K562 (cell line): ENCODE data around the gene ZNF750. TPM values are rescaled to one million over a fixed set of nuclear protein-coding genes. Genes with fewer than 3 reads are reported as not detected.

Experiments used
- ATAC-seq: fragments of 200-7000 bp; cut with Tn5 transposase; 3 replicates; pipeline ENCODE4 v1.9.1; 2020; ENCODE audit warnings: moderate library complexity
- BruUV-seq: library from RNA; stranded (reverse); fragments of 400-500 nt; replicated peaks from 2 replicates; lab custom pipeline; 2021; lab: Mats Ljungman, UMichigan
- CTCF ChIA-PET: fragments of 300-600 bp; formaldehyde crosslinking; extraction: SDS; loops from one replicate; lab custom pipeline; 2021; ENCODE audit warnings: low intra/inter-chr PET ratio; lab: Yijun Ruan, JAX
- POLR2A ChIA-PET: fragments of 300-600, 350-650 bp; sonication (Branson Sonifier 250); formaldehyde crosslinking; extraction: SDS; loops from one replicate; lab custom pipeline; 2021; ENCODE audit warnings: antibody characterized with exemption, inconsistent platforms; lab: Yijun Ruan, JAX
- DNase-seq, 4 experiments: peaks; one replicate each; pipeline versions ENCODE4 v3.0.0 to v3.0.0-alpha.2; 2011 to 2018; ENCODE audit warnings: low spot score in 3 of 4, mixed read lengths in 3 of 4; ENCODE audit errors: extremely low read depth in 1 of 4
- FAIRE-seq: peaks from 2 replicates; lab custom pipeline; 2011; peaks lifted over from hg19 to GRCh38; lab: Jason Lieb, UNC
- H2AFZ ChIP-seq: 2 replicates; pipeline ENCODE4 v1.6.0; 2011; ENCODE audit warnings: low read depth, low read length, control low read depth, inconsistent platforms
- H3K27ac ChIP-seq: fragments of 200-600 bp; 3 replicates; pipeline ENCODE4 v1.8.0; 2011; ENCODE audit warnings: low read depth, mild to moderate bottlenecking, control low read depth, inconsistent platforms, low read length, moderate library complexity, mixed read lengths; ENCODE audit errors: extremely low read depth
- H3K27me3 ChIP-seq, 2 experiments: fragments of 300-600 bp in 1 of 2; 2 replicates in 1 of 2; 3 replicates in 1 of 2; pipeline versions ENCODE4 v1.6.0 to v1.8.0; 2011; ENCODE audit warnings: inconsistent platforms in 2 of 2, low read length in 2 of 2, mild to moderate bottlenecking in 1 of 2, mixed read lengths in 1 of 2, moderate library complexity in 1 of 2; ENCODE audit not compliant: control insufficient read depth in 2 of 2, insufficient read depth in 2 of 2
- H3K36me3 ChIP-seq: fragments of 300-600 bp; 3 replicates; pipeline ENCODE4 v1.8.0; 2011; ENCODE audit warnings: mild to moderate bottlenecking, low read length, inconsistent platforms; ENCODE audit not compliant: control insufficient read depth, insufficient read depth
- H3K4me1 ChIP-seq, 2 experiments: fragments of 200-600 bp in 1 of 2; replicated peaks in 1 of 2; 2 replicates in 1 of 2; 3 replicates in 1 of 2; pipeline versions ENCODE4 v1.5.1 to v1.8.0; 2011; ENCODE audit warnings: inconsistent platforms in 2 of 2, low read length in 2 of 2, mild to moderate bottlenecking in 1 of 2, mixed read lengths in 1 of 2, moderate library complexity in 1 of 2; ENCODE audit not compliant: control insufficient read depth in 2 of 2, insufficient read depth in 2 of 2
- H3K4me2 ChIP-seq: 2 replicates; pipeline ENCODE4 v1.6.1; 2011; ENCODE audit warnings: low read length, control low read depth, inconsistent platforms, mixed read lengths; ENCODE audit not compliant: insufficient read depth
- H3K4me3 ChIP-seq: fragments of 200-600 bp; sonication (generic), shearing (Covaris generic); 2 replicates; pipeline ENCODE4 v1.5.1; 2016; ENCODE audit warnings: control low read depth, inconsistent platforms
- H3K79me2 ChIP-seq: fragments of 200-600 bp; 3 replicates; pipeline ENCODE4 v1.8.0; 2011; ENCODE audit warnings: low read length, inconsistent platforms; ENCODE audit not compliant: control insufficient read depth, insufficient read depth
- H3K9ac ChIP-seq, 2 experiments: 2 replicates each; pipeline versions ENCODE4 v1.6.0 to v1.6.1; 2011; ENCODE audit warnings: low read depth in 2 of 2, low read length in 2 of 2, control low read depth in 1 of 2, inconsistent platforms in 1 of 2, mild to moderate bottlenecking in 1 of 2, mixed read lengths in 1 of 2; ENCODE audit not compliant: insufficient read depth in 1 of 2
- H3K9me1 ChIP-seq: one replicate; pipeline ENCODE4 v1.6.0; 2011; ENCODE audit warnings: inconsistent platforms, mild to moderate bottlenecking, low read length, moderate library complexity; ENCODE audit not compliant: control insufficient read depth, insufficient read depth
- H3K9me3 ChIP-seq: replicated peaks from 2 replicates; pipeline ENCODE4 v1.5.1; 2011; ENCODE audit warnings: low read depth, low read length, inconsistent platforms; ENCODE audit not compliant: control insufficient read depth, insufficient read depth
- H4K20me1 ChIP-seq: replicated peaks from 2 replicates; pipeline ENCODE4 v1.6.1; 2011; ENCODE audit warnings: low read length, inconsistent platforms, mixed read lengths; ENCODE audit not compliant: control insufficient read depth, insufficient read depth
- ATF7 ChIP-seq: fragments of 450-650 bp; IDR thresholded peaks from 2 replicates; pipeline ENCODE4 v1.7.1; 2014; ENCODE audit warnings: mild to moderate bottlenecking, moderate library complexity
- BDP1 ChIP-seq: IDR thresholded peaks from 3 replicates; pipeline ENCODE4 v1.6.1; 2011; ENCODE audit not compliant: insufficient read length, insufficient read depth
- CGGBP1 ChIP-seq: fragments of 250-450 bp; sonication (Bioruptor Pico); IDR thresholded peaks from 2 replicates; pipeline ENCODE4 v1.9.0; 2021; ENCODE audit warnings: mild to moderate bottlenecking
- CREB1 ChIP-seq, 2 experiments: sonication (generic) in 1 of 2; formaldehyde crosslinking in 1 of 2; IDR thresholded peaks; 2 replicates each; pipeline versions ENCODE4 v1.6.1 to v1.8.0; 2012 to 2022; ENCODE audit warnings: inconsistent platforms in 1 of 2, mild to moderate bottlenecking in 1 of 2, missing genetic modification reagents in 1 of 2, moderate library complexity in 1 of 2
- FOXP1 ChIP-seq: sonication (generic); formaldehyde crosslinking; IDR thresholded peaks from 2 replicates; pipeline ENCODE4 v1.8.0; 2022; ENCODE audit warnings: mild to moderate bottlenecking, missing genetic modification reagents
- HNRNPK ChIP-seq: fragments of 200-400 bp; formaldehyde crosslinking; IDR thresholded peaks from one replicate; pipeline ENCODE4 v1.6.1; 2018; ENCODE audit warnings: mild to moderate bottlenecking, low read depth, low read length; ENCODE audit not compliant: poor library complexity, severe bottlenecking
- MCM7 ChIP-seq, 2 experiments: fragments of 450-650 bp; IDR thresholded peaks; 2 replicates each; pipeline ENCODE4 v1.6.1; 2016 to 2018
- RFX7 ChIP-seq: fragments of 250-450 bp; sonication (Bioruptor Pico); IDR thresholded peaks from 2 replicates; pipeline ENCODE4 v1.5.1; 2021; ENCODE audit warnings: mild to moderate bottlenecking
- SNAPC5 ChIP-seq: fragments of 250-450 bp; sonication (Bioruptor Pico); IDR thresholded peaks from 2 replicates; pipeline ENCODE4 v1.8.0; 2021; ENCODE audit warnings: moderate library complexity, mild to moderate bottlenecking, inconsistent platforms
- SOX6 ChIP-seq: fragments of 450-650 bp; IDR thresholded peaks from 2 replicates; pipeline ENCODE4 v1.6.1; 2014; ENCODE audit warnings: mild to moderate bottlenecking
- TCFL5 ChIP-seq: fragments of 250-450 bp; sonication (Bioruptor Pico); conservative IDR thresholded peaks from 2 replicates; pipeline ENCODE4 v1.6.1; 2021; ENCODE audit warnings: mild to moderate bottlenecking, moderate library complexity, matching md5 sums
- ZBTB49 ChIP-seq: sonication (generic); formaldehyde crosslinking; IDR thresholded peaks from 2 replicates; pipeline ENCODE4 v1.8.0; 2022; ENCODE audit warnings: missing genetic modification reagents, mild to moderate bottlenecking, borderline replicate concordance
- ZNF24 ChIP-seq: fragments of 450-650 bp; IDR thresholded peaks from 2 replicates; pipeline ENCODE4 v1.6.1; 2016
- ZNF75A ChIP-seq: fragments of 450-650 bp; formaldehyde crosslinking; IDR thresholded peaks from 2 replicates; pipeline ENCODE4 v1.4.0; 2020; ENCODE audit warnings: mild to moderate bottlenecking
- ZSCAN29 ChIP-seq: fragments of 450-650 bp; IDR thresholded peaks from 2 replicates; pipeline ENCODE4 v1.6.1; 2017
- WGBS: fragments of 100-300 bp; shearing (Covaris generic); methylation state at CpG from one replicate; pipeline ENCODE4 v1.1.6; 2016; ENCODE audit warnings: low coverage, mixed read lengths; ENCODE audit not compliant: insufficient coverage; ENCODE audit errors: missing lambda C conversion rate; 5-methylcytosine and 5-hydroxymethylcytosine counted together
- in situ Hi-C: fragments of 300-500 bp; cut with MboI; formaldehyde crosslinking; loops from 4 replicates; pipeline ENCODE4 v1.15.0; 2018; ENCODE audit warnings: inconsistent platforms, mixed read lengths
- intact Hi-C: fragments of 100-400 bp; cut with micrococcal nuclease; formaldehyde crosslinking; loops from 2 replicates; pipeline ENCODE4 v1.14.2; 2022
- polyA plus RNA-seq, 8 experiments: library from polyadenylated mRNA; depleted of rRNA in 4 of 8; stranded (reverse) in 5 of 8; unstranded in 3 of 8; fragments of >200 nt; fragmentation: Nextera tagmentation in 2 of 8; fragmentation: Illumina TruSeq in 1 of 8; extraction: Ambion mirVana in 2 of 8; extraction: Trizol in 1 of 8; gene quantifications; 2 replicates each; pipeline versions ENCODE4 v1.2.1 to v1.2.3, GENCODE V29; 2011 to 2014; ENCODE audit warnings: inconsistent platforms in 1 of 8, missing spikeins in 1 of 8
- total RNA-seq, 7 experiments: library from RNA; depleted of rRNA in 6 of 7; stranded (reverse); fragments of >200 nt in 6 of 7; fragmentation: Illumina TruSeq in 2 of 7; extraction: Trizol in 2 of 7; gene quantifications; 2 replicates each; pipeline versions ENCODE4 v1.2.1 to v1.2.3, GENCODE V29; 2011 to 2021; ENCODE audit warnings: low replicate concordance in 1 of 7
- TF ChIP-seq, protein P1 (sequence below): conservative IDR thresholded peaks from 2 replicates; pipeline ENCODE4 v1.6.1; 2011; ENCODE audit warnings: low read depth, mild to moderate bottlenecking, low read length; ENCODE audit not compliant: control insufficient read depth
- TF ChIP-seq, protein P2 (sequence below): fragments of 450-650 bp; IDR thresholded peaks from 2 replicates; pipeline ENCODE4 v1.7.0; 2016; ENCODE audit warnings: borderline replicate concordance

Gene ZNF750
- total and polyA plus RNA-seq, 9 of the 15 experiments (the other 6 are each of a cell fraction or from before 2014, with no cell fraction given) = not detected

DNA sequence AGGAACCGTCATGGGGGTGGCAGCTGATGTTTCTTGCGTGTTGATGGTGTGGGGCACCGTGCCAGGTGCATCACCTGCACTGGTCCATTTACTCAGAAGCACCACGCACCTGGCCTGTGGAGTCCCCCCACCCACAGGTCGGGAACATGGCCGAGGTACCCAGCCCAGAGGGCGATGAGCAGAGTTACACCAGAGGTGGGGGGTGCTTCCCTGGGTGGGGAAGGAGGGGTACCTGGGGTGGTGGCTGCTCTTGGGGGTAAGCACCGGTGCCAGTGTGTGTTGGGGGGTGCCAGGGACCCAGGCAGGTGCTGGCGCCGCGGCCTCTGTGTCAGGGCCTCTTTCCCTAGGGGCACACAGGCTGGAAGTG lies 5.0 kb upstream of the ZNF750 start:
- H2AFZ ChIP-seq = no peak overlapping the region
- TF ChIP-seq ZNF24 (no peak), ZBTB49 (CRISPR knock-in tag) (no peak), FOXP1 (CRISPR knock-in tag) (no peak), ZSCAN29 (no peak), HNRNPK (no peak), SOX6 (no peak), CGGBP1 (CRISPR knock-in tag) (no peak), RFX7 (no peak), ZNF75A (CRISPR knock-in tag) (no peak), SNAPC5 (CRISPR knock-in tag) (no peak), TCFL5 (CRISPR knock-in tag) (no peak), MCM7 (IDR thresholded peaks at IDR 0.05) (no peak), BDP1 (no peak), ATF7 (no peak), CREB1 (IDR thresholded peaks at IDR 0.05) (no peak), CREB1 (CRISPR knock-in tag; IDR thresholded peaks at IDR 0.05) (no peak)
- TF ChIP-seq, protein P1, sequence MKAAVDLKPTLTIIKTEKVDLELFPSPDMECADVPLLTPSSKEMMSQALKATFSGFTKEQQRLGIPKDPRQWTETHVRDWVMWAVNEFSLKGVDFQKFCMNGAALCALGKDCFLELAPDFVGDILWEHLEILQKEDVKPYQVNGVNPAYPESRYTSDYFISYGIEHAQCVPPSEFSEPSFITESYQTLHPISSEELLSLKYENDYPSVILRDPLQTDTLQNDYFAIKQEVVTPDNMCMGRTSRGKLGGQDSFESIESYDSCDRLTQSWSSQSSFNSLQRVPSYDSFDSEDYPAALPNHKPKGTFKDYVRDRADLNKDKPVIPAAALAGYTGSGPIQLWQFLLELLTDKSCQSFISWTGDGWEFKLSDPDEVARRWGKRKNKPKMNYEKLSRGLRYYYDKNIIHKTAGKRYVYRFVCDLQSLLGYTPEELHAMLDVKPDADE = no peak
- TF ChIP-seq, protein P2, sequence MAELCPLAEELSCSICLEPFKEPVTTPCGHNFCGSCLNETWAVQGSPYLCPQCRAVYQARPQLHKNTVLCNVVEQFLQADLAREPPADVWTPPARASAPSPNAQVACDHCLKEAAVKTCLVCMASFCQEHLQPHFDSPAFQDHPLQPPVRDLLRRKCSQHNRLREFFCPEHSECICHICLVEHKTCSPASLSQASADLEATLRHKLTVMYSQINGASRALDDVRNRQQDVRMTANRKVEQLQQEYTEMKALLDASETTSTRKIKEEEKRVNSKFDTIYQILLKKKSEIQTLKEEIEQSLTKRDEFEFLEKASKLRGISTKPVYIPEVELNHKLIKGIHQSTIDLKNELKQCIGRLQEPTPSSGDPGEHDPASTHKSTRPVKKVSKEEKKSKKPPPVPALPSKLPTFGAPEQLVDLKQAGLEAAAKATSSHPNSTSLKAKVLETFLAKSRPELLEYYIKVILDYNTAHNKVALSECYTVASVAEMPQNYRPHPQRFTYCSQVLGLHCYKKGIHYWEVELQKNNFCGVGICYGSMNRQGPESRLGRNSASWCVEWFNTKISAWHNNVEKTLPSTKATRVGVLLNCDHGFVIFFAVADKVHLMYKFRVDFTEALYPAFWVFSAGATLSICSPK = no peak
- TF ChIP-seq, all 486 proteins: peak for 0
- ATAC-seq (no peak), DNase-seq (no peak), FAIRE-seq (no peak)
- Histone ChIP-seq H3K27ac (no peak overlapping the region), H3K36me3 (peaks cover 8% of the 10 kb centered on the region; the same call in 1 of the 3 replicates), H3K4me3 (no peak overlapping the region), H3K9me1 (no peaks in the 10 kb centered on the region), H3K4me1 (peaks cover 0 to 17% of the 10 kb centered on the region in 2 experiments; a peak in 2 of 5 replicates), H3K79me2 (no peaks in the 10 kb centered on the region), H4K20me1 (no peaks in the 10 kb centered on the region), H3K9me3 (no peaks in the 10 kb centered on the region), H3K4me2 (no peak overlapping the region), H3K27me3 (no peaks in the 10 kb centered on the region), H3K9ac (peak overlapping the region in 1 of 2 experiments; percentile 58; a peak in 1 of 4 replicates)
- ChIA-PET POLR2A (interaction anchor here (0.8 to 1.7 kb wide), 2 partner anchors 11 to 24 kb away, joined by 3 to 5 read pairs; no protein-coding TSS in a partner anchor), CTCF (no interaction called here)
- WGBS = 89% methylated on average over 9 of the region's 11 CpGs
- in situ Hi-C loops = no loop called here
- no TSS peak for BruUV-seq
- intact Hi-C loops = no loop called here
